Vagina (tissue), 2 donors: Measurements from ENCODE around the gene FAM47A.

ENCODE experiments used
- CTCF ChIP-seq, 3 experiments: fragments of 450-650 bp in 2 of 3; fragments of 200-600 bp in 1 of 3; sonication (generic) in 1 of 3; IDR thresholded peaks; one replicate each; pipeline ENCODE4 v1.5.1; 2017 to 2019; ENCODE audit warnings: antibody characterized with exemption in 3 of 3, mild to moderate bottlenecking in 2 of 3, moderate library complexity in 2 of 3
- POLR2A ChIP-seq, 2 donors: fragments of 450-650 bp; IDR thresholded peaks; one replicate each; pipeline ENCODE4 v1.6.1; 2017; ENCODE audit warnings: antibody characterized with exemption in 2 of 2, mild to moderate bottlenecking in 2 of 2, moderate library complexity in 2 of 2
- POLR2AphosphoS5 ChIP-seq, 2 donors: sonication (generic); formaldehyde crosslinking; IDR thresholded peaks; one replicate each; pipeline ENCODE4 v1.9.0; 2017; ENCODE audit warnings: antibody characterized with exemption in 2 of 2, mild to moderate bottlenecking in 2 of 2, low read depth in 1 of 2; ENCODE audit not compliant: insufficient read depth in 1 of 2

GRCh38 chrX:34147345-34147744 lies 15.2 kb upstream of the FAM47A start:
- TF ChIP-seq CTCF (IDR thresholded peaks at IDR 0.05) (no peak), POLR2A (IDR thresholded peaks at IDR 0.05) (no peak), POLR2AphosphoS5 (IDR thresholded peaks at IDR 0.05; ENCODE audit: insufficient read depth in 1 of 2, low read depth in 1 of 2) (no peak)
